Measurements from ENCODE around the gene CST7.

- TF ChIP-seq CTCF (IDR thresholded peaks at IDR 0.05) (no peak), POLR2A (IDR thresholded peaks at IDR 0.05) (no peak)
Measured at GRCh38 chr20:25006431-25007167, 57.5 kb downstream of the CST7 start.

Measured in testis (tissue), 2 donors.